ENCODE data around the gene VILL. TPM values are rescaled to one million over a fixed set of nuclear protein-coding genes. Genes with fewer than 3 reads are reported as not detected.
"Not testable (repeated sequence)": the region's sequence is repeated elsewhere in the genome, so short reads cannot be mapped to it uniquely, and the experiment has no call there.

Gene VILL
- total RNA-seq, 2 donors from 2014 or later = 21.6 to 30.1 TPM

DNA sequence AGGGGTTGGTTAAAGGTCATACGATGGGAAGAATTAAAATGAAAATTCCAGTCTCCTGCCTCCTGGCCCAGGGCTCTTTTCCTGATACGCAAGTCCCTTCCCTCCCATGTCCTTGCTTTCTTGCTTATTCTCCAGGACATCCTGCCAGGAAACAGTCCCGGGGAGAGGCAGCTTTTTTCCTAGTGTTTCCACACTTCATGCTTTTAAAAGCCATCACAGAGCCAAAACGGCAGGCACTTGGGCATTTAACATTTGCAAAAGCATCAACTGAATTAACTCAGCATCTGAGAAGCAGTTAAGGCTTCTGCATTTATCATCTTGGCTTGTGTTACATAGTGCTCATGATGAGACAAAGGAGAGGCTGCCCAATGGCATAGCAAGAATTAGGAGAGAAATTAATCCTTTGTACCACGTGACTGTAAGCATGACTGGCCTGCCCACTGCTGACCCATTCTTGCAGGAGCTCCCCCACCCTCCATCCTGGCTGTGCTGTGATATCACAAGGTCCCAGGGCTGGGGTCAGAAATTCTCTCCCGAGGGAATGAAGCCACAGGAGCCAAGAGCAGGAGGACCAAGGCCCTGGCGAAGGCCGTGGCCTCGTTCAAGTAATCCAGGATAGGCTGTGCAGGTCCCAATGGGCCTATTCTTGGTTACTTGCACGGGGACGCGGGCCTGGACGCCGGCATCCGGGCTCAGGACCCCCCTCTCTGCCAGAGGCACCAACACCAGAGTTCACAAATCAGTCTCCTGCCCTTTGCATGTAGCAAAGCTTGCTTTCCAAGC lies 21.6 kb upstream of the VILL start:
- H3K4me3 Mint-ChIP-seq = no peak overlapping the region
- H3K36me3 Mint-ChIP-seq (ENCODE audit: low read depth) = no peaks in the 10 kb centered on the region
- no peak overlapping the region for H3K27ac Mint-ChIP-seq
- DNase-seq = no peak
- H3K27me3 Mint-ChIP-seq = peaks cover 7% of the 10 kb centered on the region
- no peaks in the 10 kb centered on the region for H3K9me3 ChIP-seq (ENCODE audit: control insufficient read depth, low read length, poor library complexity, severe bottlenecking)
- ATAC-seq = no peak
- peaks cover 4% of the 10 kb centered on the region for H3K4me1 Mint-ChIP-seq

- Mint-ChIP-seq H3K36me3 (ENCODE audit: low read depth) (no peaks in the 10 kb centered on the region), H3K27ac (peak overlapping the region; percentile 51), H3K27me3 (peaks cover 7% of the 10 kb centered on the region), H3K4me1 (peaks cover 7% of the 10 kb centered on the region), H3K4me3 (no peak overlapping the region)
- DNase-seq = no peak
- no peak for ATAC-seq
- no peaks in the 10 kb centered on the region for H3K9me3 ChIP-seq (ENCODE audit: control insufficient read depth, low read length, poor library complexity, severe bottlenecking)
Measured at GRCh38 chr3:37969596-37970100, 20.9 kb upstream of the VILL start.

GRCh38 chr3:37970802-37971201 lies 19.8 kb upstream of the VILL start:
- H3K4me3 Mint-ChIP-seq = no peak overlapping the region
- H3K9me3 ChIP-seq (ENCODE audit: control insufficient read depth, low read length, poor library complexity, severe bottlenecking) = no peaks in the 10 kb centered on the region
- peaks cover 7% of the 10 kb centered on the region for H3K27me3 Mint-ChIP-seq
- ATAC-seq (no peak), DNase-seq (no peak)
- peaks cover 11% of the 10 kb centered on the region for H3K4me1 Mint-ChIP-seq
- H3K27ac Mint-ChIP-seq = no peak overlapping the region
- no peaks in the 10 kb centered on the region for H3K36me3 Mint-ChIP-seq (ENCODE audit: low read depth)

DNA sequence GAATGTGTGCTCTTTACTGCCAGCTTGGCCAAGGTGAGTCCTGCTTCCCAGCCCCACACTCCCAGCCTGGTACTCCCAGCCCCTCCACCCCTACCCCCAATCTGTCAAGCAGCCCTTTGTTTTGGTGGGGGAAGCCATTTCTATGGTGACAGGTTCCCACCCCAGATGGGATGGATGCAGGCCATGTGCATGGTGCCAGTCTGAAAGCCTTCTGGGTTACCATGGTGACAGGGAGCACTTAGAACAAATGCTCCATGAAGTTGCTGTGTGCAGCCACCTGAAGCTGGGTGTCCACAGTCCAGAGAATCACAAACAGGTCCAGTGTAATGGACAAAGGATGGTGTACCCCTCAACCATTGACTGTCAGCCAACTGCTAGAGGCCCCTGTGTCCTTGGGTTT lies 19.1 kb upstream of the VILL start:
- Mint-ChIP-seq H3K27ac (no peak overlapping the region), H3K27me3 (peaks cover 6% of the 10 kb centered on the region), H3K36me3 (ENCODE audit: low read depth) (no peaks in the 10 kb centered on the region), H3K4me1 (peaks cover 11% of the 10 kb centered on the region), H3K4me3 (no peak overlapping the region)
- no peaks in the 10 kb centered on the region for H3K9me3 ChIP-seq (ENCODE audit: control insufficient read depth, low read length, poor library complexity, severe bottlenecking)
- DNase-seq = no peak
- ATAC-seq = no peak

GRCh38 chr3:37972056-37972455 lies 18.5 kb upstream of the VILL start:
- H3K27ac Mint-ChIP-seq; H3K36me3 Mint-ChIP-seq (ENCODE audit: low read depth); H3K27me3 Mint-ChIP-seq; H3K9me3 ChIP-seq (ENCODE audit: control insufficient read depth, low read length, poor library complexity, severe bottlenecking); H3K4me3 Mint-ChIP-seq; ATAC-seq; DNase-seq: not testable (repeated sequence)
- H3K4me1 Mint-ChIP-seq = peaks cover 11% of the 10 kb centered on the region

- DNase-seq = no peak
- H3K27ac Mint-ChIP-seq = no peak overlapping the region
- no peak for ATAC-seq
- no peaks in the 10 kb centered on the region for H3K36me3 Mint-ChIP-seq (ENCODE audit: low read depth)
- peaks cover 11% of the 10 kb centered on the region for H3K4me1 Mint-ChIP-seq
- H3K9me3 ChIP-seq (ENCODE audit: control insufficient read depth, low read length, poor library complexity, severe bottlenecking) = no peaks in the 10 kb centered on the region
- H3K4me3 Mint-ChIP-seq = no peak overlapping the region
- H3K27me3 Mint-ChIP-seq = no peaks in the 10 kb centered on the region
Measured at GRCh38 chr3:37973246-37974054, 17.1 kb upstream of the VILL start.

DNA sequence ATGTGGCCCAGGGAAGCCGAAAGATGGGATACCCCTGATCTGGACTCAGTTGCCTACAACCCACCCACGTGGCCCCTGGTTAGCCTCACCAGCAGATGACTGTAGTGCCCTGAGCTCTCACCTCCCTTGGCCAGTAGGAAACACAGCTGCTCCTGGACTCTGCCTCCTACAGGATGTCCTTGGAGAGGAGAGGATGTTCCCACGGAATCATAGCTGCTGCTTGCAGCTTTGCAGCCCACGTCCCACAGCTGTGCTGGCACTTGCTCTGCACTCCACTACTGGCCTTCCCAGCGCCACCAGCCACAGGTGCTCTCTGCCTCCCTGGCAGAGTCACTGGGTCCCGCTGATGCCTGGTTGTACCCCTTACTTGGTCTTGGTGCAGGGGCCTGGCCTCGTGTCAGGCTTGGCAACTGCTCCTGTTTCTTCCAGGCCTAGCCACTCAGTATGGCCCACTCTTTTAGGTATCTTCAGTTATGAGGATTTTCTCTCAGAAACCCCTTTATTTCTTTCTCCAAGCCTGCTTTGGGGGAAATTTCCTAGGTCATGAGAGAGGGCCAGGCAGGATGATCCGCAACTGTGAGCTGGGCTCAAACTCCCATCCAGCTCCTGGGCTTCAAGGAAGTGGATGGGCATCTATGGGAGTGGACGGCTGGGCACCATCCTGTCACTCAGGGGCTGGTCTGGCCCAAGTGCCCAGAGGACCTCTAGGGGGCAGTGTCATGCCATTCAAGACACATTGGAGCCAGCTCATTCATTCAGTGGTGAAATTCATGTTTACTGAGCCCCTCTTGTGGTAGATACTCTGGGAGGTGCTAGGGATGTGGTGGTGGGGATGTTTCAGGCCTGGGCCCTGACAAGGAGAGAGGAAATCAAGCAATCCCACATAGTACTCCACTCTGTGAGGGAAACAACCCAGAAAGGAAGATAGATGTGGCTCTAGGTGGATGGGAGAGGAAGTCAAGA lies 16.2 kb upstream of the VILL start:
- no peaks in the 10 kb centered on the region for H3K9me3 ChIP-seq (ENCODE audit: control insufficient read depth, low read length, poor library complexity, severe bottlenecking)
- peak; percentile 96 for ATAC-seq
- Mint-ChIP-seq H3K27ac (peak overlapping the region; percentile 77), H3K4me3 (no peak overlapping the region), H3K27me3 (no peaks in the 10 kb centered on the region), H3K36me3 (ENCODE audit: low read depth) (no peaks in the 10 kb centered on the region), H3K4me1 (peaks cover 11% of the 10 kb centered on the region)
- peak; percentile 49 to 55 (median 49) for DNase-seq

- ATAC-seq = no peak
- H3K4me3 Mint-ChIP-seq = no peak overlapping the region
- no peaks in the 10 kb centered on the region for H3K36me3 Mint-ChIP-seq (ENCODE audit: low read depth)
- no peaks in the 10 kb centered on the region for H3K9me3 ChIP-seq (ENCODE audit: control insufficient read depth, low read length, poor library complexity, severe bottlenecking)
- DNase-seq = no peak
- peaks cover 3% of the 10 kb centered on the region for H3K27me3 Mint-ChIP-seq
- H3K27ac Mint-ChIP-seq = no peak overlapping the region
- peaks cover 2% of the 10 kb centered on the region for H3K4me1 Mint-ChIP-seq
Measured at GRCh38 chr3:37979541-37980461, 10.8 kb upstream of the VILL start.

GRCh38 chr3:37980462-37981347 lies 9.9 kb upstream of the VILL start:
- H3K9me3 ChIP-seq (ENCODE audit: control insufficient read depth, low read length, poor library complexity, severe bottlenecking) = no peaks in the 10 kb centered on the region
- peaks cover 4% of the 10 kb centered on the region for H3K27me3 Mint-ChIP-seq
- H3K27ac Mint-ChIP-seq = no peak overlapping the region
- H3K36me3 Mint-ChIP-seq (ENCODE audit: low read depth) = no peaks in the 10 kb centered on the region
- ATAC-seq = no peak
- no peaks in the 10 kb centered on the region for H3K4me1 Mint-ChIP-seq
- DNase-seq = no peak
- no peak overlapping the region for H3K4me3 Mint-ChIP-seq

- peaks cover 4% of the 10 kb centered on the region for H3K27me3 Mint-ChIP-seq
- ATAC-seq (no peak), DNase-seq (no peak)
- no peaks in the 10 kb centered on the region for H3K36me3 Mint-ChIP-seq (ENCODE audit: low read depth)
- no peaks in the 10 kb centered on the region for H3K9me3 ChIP-seq (ENCODE audit: control insufficient read depth, low read length, poor library complexity, severe bottlenecking)
- H3K4me1 Mint-ChIP-seq = no peaks in the 10 kb centered on the region
- no peak overlapping the region for H3K4me3 Mint-ChIP-seq
- no peak overlapping the region for H3K27ac Mint-ChIP-seq
Measured at GRCh38 chr3:37981348-37981664, 9.3 kb upstream of the VILL start.

DNA sequence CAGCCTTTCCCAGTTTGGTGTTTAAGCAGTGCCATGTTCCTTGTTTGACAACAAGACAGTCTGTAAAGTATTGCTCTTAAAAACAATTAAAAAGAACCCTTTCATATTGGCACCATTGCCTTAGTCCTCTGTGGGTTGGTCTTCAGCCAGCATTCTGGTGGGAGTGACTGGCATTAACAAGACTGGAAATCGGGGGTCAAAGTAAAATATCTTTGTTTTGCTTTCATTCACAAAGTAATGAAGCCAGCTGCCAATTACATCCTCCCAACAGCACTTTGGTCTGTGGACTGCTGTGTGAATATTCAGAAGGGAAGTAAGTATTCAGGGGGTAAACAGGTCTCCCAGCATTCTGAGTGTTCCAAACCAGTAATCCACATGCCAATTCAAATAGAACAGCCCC lies 8.3 kb upstream of the VILL start:
- Mint-ChIP-seq H3K27ac (no peak overlapping the region), H3K27me3 (peaks cover 4% of the 10 kb centered on the region), H3K4me3 (no peak overlapping the region), H3K36me3 (ENCODE audit: low read depth) (no peaks in the 10 kb centered on the region), H3K4me1 (no peaks in the 10 kb centered on the region)
- H3K9me3 ChIP-seq (ENCODE audit: control insufficient read depth, low read length, poor library complexity, severe bottlenecking) = no peaks in the 10 kb centered on the region
- ATAC-seq (no peak), DNase-seq (no peak)

All from T-helper 17 cell (primary cell).